Neuronal stem cell (in vitro differentiated cells): ENCODE results near the gene PNPLA1.
A peak's percentile ranks its signal among the peaks of the same experiment; 100 is the strongest.

Source experiments
- DNase-seq: peaks from one replicate; pipeline ENCODE4 v3.0.0-alpha.2; 2013; ENCODE audit warnings: low spot score
- H2AFZ ChIP-seq: one replicate; pipeline ENCODE4 v1.6.1; 2013; ENCODE audit warnings: mild to moderate bottlenecking, low read length, inconsistent platforms
- H2AK5ac ChIP-seq: 2 replicates; pipeline ENCODE4 v1.6.1; 2013; ENCODE audit warnings: low read depth, mild to moderate bottlenecking, inconsistent platforms, low read length, moderate library complexity, mixed read lengths
- H2BK120ac ChIP-seq: 2 replicates; pipeline ENCODE4 v1.6.1; 2013; ENCODE audit warnings: low read depth, mild to moderate bottlenecking, inconsistent platforms, low read length, moderate library complexity, mixed read lengths
- H2BK12ac ChIP-seq: one replicate; pipeline ENCODE4 v1.6.1; 2013; ENCODE audit warnings: low read length, inconsistent platforms
- H2BK15ac ChIP-seq: 2 replicates; pipeline ENCODE4 v1.6.1; 2013; ENCODE audit warnings: mild to moderate bottlenecking, low read length, inconsistent platforms, mixed read lengths
- H2BK5ac ChIP-seq: one replicate; pipeline ENCODE4 v1.6.1; 2013; ENCODE audit warnings: inconsistent platforms, mild to moderate bottlenecking, low read length, moderate library complexity
- H3K14ac ChIP-seq: one replicate; pipeline ENCODE4 v1.6.1; 2013; ENCODE audit warnings: low read length, inconsistent platforms
- H3K18ac ChIP-seq: 2 replicates; pipeline ENCODE4 v1.6.1; 2013; ENCODE audit warnings: low read length, inconsistent platforms
- H3K23ac ChIP-seq: 2 replicates; pipeline ENCODE4 v1.6.1; 2013; ENCODE audit warnings: low read depth, mild to moderate bottlenecking, mixed read lengths, low read length, inconsistent platforms; ENCODE audit not compliant: poor library complexity
- H3K27ac ChIP-seq: replicated peaks from 3 replicates; pipeline ENCODE4 v1.5.1; 2013; ENCODE audit warnings: low read length, inconsistent platforms
- H3K27me3 ChIP-seq, 3 experiments: 2 replicates each; pipeline ENCODE4 v1.6.1; 2013; ENCODE audit warnings: low read length in 3 of 3, mild to moderate bottlenecking in 2 of 3, inconsistent platforms in 1 of 3, low read depth in 1 of 3, mixed read lengths in 1 of 3, moderate library complexity in 1 of 3; ENCODE audit not compliant: control insufficient read depth in 3 of 3, insufficient read depth in 3 of 3
- H3K36me3 ChIP-seq, 2 donors: replicated peaks in 1 of 2; 2 replicates each; pipeline ENCODE4 v1.6.1; 2013; ENCODE audit warnings: low read length in 2 of 2; ENCODE audit not compliant: control insufficient read depth in 2 of 2, insufficient read depth in 2 of 2
- H3K4ac ChIP-seq: 2 replicates; pipeline ENCODE4 v1.6.1; 2013; ENCODE audit warnings: inconsistent platforms, mild to moderate bottlenecking, low read length, moderate library complexity
- H3K4me1 ChIP-seq, 2 donors: 1 replicate in 1 of 2; 2 replicates in 1 of 2; pipeline ENCODE4 v1.6.1; 2013; ENCODE audit warnings: low read length in 2 of 2, low read depth in 1 of 2; ENCODE audit not compliant: control insufficient read depth in 2 of 2, insufficient read depth in 1 of 2
- H3K4me2 ChIP-seq: one replicate; pipeline ENCODE4 v1.6.1; 2013; ENCODE audit warnings: mild to moderate bottlenecking, low read length, inconsistent platforms; ENCODE audit not compliant: insufficient read depth, poor library complexity, severe bottlenecking
- H3K4me3 ChIP-seq, 2 donors: 2 replicates each; pipeline ENCODE4 v1.5.1; 2013; ENCODE audit warnings: low read length in 2 of 2, mild to moderate bottlenecking in 2 of 2, inconsistent platforms in 1 of 2, moderate library complexity in 1 of 2
- H3K79me1 ChIP-seq: one replicate; pipeline ENCODE4 v1.6.1; 2013; ENCODE audit warnings: low read depth, mild to moderate bottlenecking, inconsistent platforms, low read length, moderate library complexity
- H3K9ac ChIP-seq: one replicate; pipeline ENCODE4 v1.6.1; 2013; ENCODE audit warnings: mild to moderate bottlenecking, low read depth, low read length, inconsistent platforms; ENCODE audit not compliant: poor library complexity
- H3K9me3 ChIP-seq, 2 donors: replicated peaks in 1 of 2; 2 replicates each; pipeline versions ENCODE3 to v1.6.1; 2013; ENCODE audit warnings: low read length in 2 of 2, mild to moderate bottlenecking in 2 of 2, inconsistent platforms in 1 of 2, low read depth in 1 of 2, mixed read lengths in 1 of 2, moderate library complexity in 1 of 2; ENCODE audit not compliant: control insufficient read depth in 2 of 2, insufficient read depth in 1 of 2
- H4K8ac ChIP-seq: one replicate; pipeline ENCODE4 v1.6.1; 2013; ENCODE audit warnings: low read depth, mild to moderate bottlenecking, inconsistent platforms, low read length, moderate library complexity
- H4K91ac ChIP-seq: one replicate; pipeline ENCODE4 v1.6.1; 2013; ENCODE audit warnings: low read length, low read depth, mild to moderate bottlenecking, inconsistent platforms; ENCODE audit not compliant: poor library complexity
- WGBS, 2 donors: extraction: QIAGEN DNeasy Blood & Tissue Kit; methylation state at CpG; one replicate each; pipeline ENCODE4 v1.1.7; 2013; ENCODE audit warnings: missing lambda C conversion rate in 2 of 2, mixed read lengths in 1 of 2; ENCODE audit not compliant: insufficient read length in 2 of 2, insufficient replicate concordance in 1 of 2; ENCODE audit errors: extremely low coverage in 2 of 2; 5-methylcytosine and 5-hydroxymethylcytosine counted together

PNPLA1 gene

GRCh38 chr6:36246506-36247268 lies 23.2 kb upstream of the PNPLA1 start:
- H2BK5ac ChIP-seq, result no peak overlapping the region

GRCh38 chr6:36247693-36248092 lies 22.2 kb upstream of the PNPLA1 start:
- Histone ChIP-seq H3K14ac (no peak overlapping the region), H3K4me2 (no peak overlapping the region), H3K4me1 (peaks cover 10 to 19% of the 10 kb centered on the region in 2 donors), H3K79me1 (no peaks in the 10 kb centered on the region), H3K4me3 (no peak overlapping the region), H3K27ac (no peak overlapping the region), H2BK5ac (no peak overlapping the region), H2BK120ac (no peak overlapping the region), H2BK15ac (no peak overlapping the region), H2AK5ac (no peak overlapping the region), H3K23ac (no peak overlapping the region), H4K8ac (no peak overlapping the region), H2AFZ (no peak overlapping the region), H3K18ac (no peak overlapping the region), H3K4ac (no peak overlapping the region), H3K9me3 (no peaks in the 10 kb centered on the region), H3K9ac (no peak overlapping the region), H3K27me3 (no peaks in the 10 kb centered on the region), H3K36me3 (no peaks in the 10 kb centered on the region), H2BK12ac (no peak overlapping the region), H4K91ac (no peak overlapping the region)
- WGBS, 2 donors, result no CpG with 5 or more reads among the region's 6 CpGs
- DNase-seq, result no peak

More at GRCh38 chr6:36246506-36247268, 23.2 kb upstream of the PNPLA1 start:
- no peak overlapping the region for H2BK120ac ChIP-seq
- no peak overlapping the region for H2AK5ac ChIP-seq
- H3K14ac ChIP-seq, result no peak overlapping the region
- no peak overlapping the region for H3K23ac ChIP-seq
- H4K8ac ChIP-seq, result no peak overlapping the region
- no peak overlapping the region for H2BK12ac ChIP-seq
- H3K18ac ChIP-seq, result peak overlapping the region; percentile 45
- no peak overlapping the region for H3K4me3 ChIP-seq
- H3K9ac ChIP-seq, result no peak overlapping the region
- no peaks in the 10 kb centered on the region for H3K36me3 ChIP-seq
- H3K27ac ChIP-seq, result no peak overlapping the region
- no peak overlapping the region for H2AFZ ChIP-seq
- no CpG with 5 or more reads among the region's 22 CpGs for WGBS, 2 donors
- no peak overlapping the region for H3K4ac ChIP-seq
- peaks cover 17 to 19% of the 10 kb centered on the region in 2 donors for H3K4me1 ChIP-seq
- DNase-seq, result no peak
- H3K27me3 ChIP-seq, result no peaks in the 10 kb centered on the region
- H4K91ac ChIP-seq, result no peak overlapping the region
- H2BK15ac ChIP-seq, result no peak overlapping the region
- H3K9me3 ChIP-seq, result no peaks in the 10 kb centered on the region
- no peaks in the 10 kb centered on the region for H3K79me1 ChIP-seq
- H3K4me2 ChIP-seq, result no peak overlapping the region

- Histone ChIP-seq H3K9me3 (no peaks in the 10 kb centered on the region), H3K4me2 (no peak overlapping the region), H2AK5ac (no peak overlapping the region), H3K9ac (no peak overlapping the region), H2BK120ac (no peak overlapping the region), H3K36me3 (no peaks in the 10 kb centered on the region), H3K14ac (no peak overlapping the region), H3K4me3 (no peak overlapping the region), H2BK15ac (no peak overlapping the region), H3K4me1 (peaks cover 10 to 17% of the 10 kb centered on the region in 2 donors), H3K79me1 (no peaks in the 10 kb centered on the region), H2BK5ac (no peak overlapping the region), H3K27me3 (no peaks in the 10 kb centered on the region), H4K91ac (no peak overlapping the region), H2BK12ac (no peak overlapping the region), H3K4ac (no peak overlapping the region), H3K27ac (no peak overlapping the region), H3K23ac (no peak overlapping the region), H3K18ac (no peak overlapping the region), H4K8ac (no peak overlapping the region), H2AFZ (no peak overlapping the region)
- DNase-seq, result no peak
- WGBS, 2 donors, result no CpG with 5 or more reads among the region's 1 CpG
These were observed 20.9 kb upstream of the PNPLA1 start for GRCh38 chr6:36248980-36249379.

- no peak overlapping the region for H3K18ac ChIP-seq
- no peaks in the 10 kb centered on the region for H3K79me1 ChIP-seq
- H3K9ac ChIP-seq, result no peak overlapping the region
- no peak overlapping the region for H2AFZ ChIP-seq
- no peak overlapping the region for H4K91ac ChIP-seq
- no peak overlapping the region for H2BK120ac ChIP-seq
- H4K8ac ChIP-seq, result no peak overlapping the region
- no peak overlapping the region for H2BK15ac ChIP-seq
- no peak overlapping the region for H3K14ac ChIP-seq
- no peak overlapping the region for H3K4ac ChIP-seq
- H2BK12ac ChIP-seq, result no peak overlapping the region
- DNase-seq, result no peak
- H3K4me3 ChIP-seq, result no peak overlapping the region
- H2AK5ac ChIP-seq, result no peak overlapping the region
- H3K9me3 ChIP-seq, result no peaks in the 10 kb centered on the region
- WGBS, 2 donors, result no CpG with 5 or more reads among the region's 5 CpGs
- H3K23ac ChIP-seq, result no peak overlapping the region
- H3K27me3 ChIP-seq, result no peaks in the 10 kb centered on the region
- peaks cover 7 to 15% of the 10 kb centered on the region in 2 donors for H3K4me1 ChIP-seq
- no peak overlapping the region for H3K27ac ChIP-seq
- no peaks in the 10 kb centered on the region for H3K36me3 ChIP-seq
- H2BK5ac ChIP-seq, result no peak overlapping the region
- no peak overlapping the region for H3K4me2 ChIP-seq
These were observed 20.3 kb upstream of the PNPLA1 start for GRCh38 chr6:36249536-36249935.
